Retina (tissue), 1 donor: Measurements from ENCODE around the gene LEMD1.
"Not testable (repeated sequence)": the region's sequence is repeated elsewhere in the genome, so short reads cannot be mapped to it uniquely, and the experiment has no call there.

ENCODE experiments used
- DNase-seq: peaks from one replicate; pipeline ENCODE4 v3.0.0-alpha.2; 2016

LEMD1 gene

GRCh38 chr1:205376739-205377138 lies 45.1 kb downstream of the LEMD1 start:
- no peak for DNase-seq

- peak; percentile 69 for DNase-seq
These were observed 45.9 kb downstream of the LEMD1 start for GRCh38 chr1:205375835-205376545.

- DNase-seq = no peak
These were observed 47.4 kb downstream of the LEMD1 start for GRCh38 chr1:205374210-205375078.

GRCh38 chr1:205373798-205374175 lies 48.1 kb downstream of the LEMD1 start:
- no peak for DNase-seq

- DNase-seq = no peak
These were observed 48.6 kb downstream of the LEMD1 start for GRCh38 chr1:205373022-205373797.

- DNase-seq = no peak
These were observed 49.8 kb downstream of the LEMD1 start for GRCh38 chr1:205371871-205372660.

- DNase-seq = no peak
These were observed 51.1 kb downstream of the LEMD1 start for GRCh38 chr1:205370780-205371179.

GRCh38 chr1:205369701-205370123 lies 52.1 kb downstream of the LEMD1 start:
- no peak for DNase-seq

- DNase-seq = no peak
These were observed 53.4 kb downstream of the LEMD1 start for GRCh38 chr1:205368478-205368877.

GRCh38 chr1:205365945-205366463 lies 55.9 kb downstream of the LEMD1 start:
- DNase-seq = no peak

GRCh38 chr1:205365086-205365485 lies 56.8 kb downstream of the LEMD1 start:
- DNase-seq = not testable (repeated sequence)

- DNase-seq = no peak
These were observed 61.0 kb downstream of the LEMD1 start for GRCh38 chr1:205360891-205361290.

GRCh38 chr1:205359771-205360565 lies 61.9 kb downstream of the LEMD1 start:
- peak; percentile 87 for DNase-seq

GRCh38 chr1:205358579-205358978 lies 63.3 kb downstream of the LEMD1 start:
- no peak for DNase-seq

- DNase-seq = no peak
These were observed 64.3 kb downstream of the LEMD1 start for GRCh38 chr1:205357567-205357966.

- DNase-seq = peak; percentile 84
These were observed 65.3 kb downstream of the LEMD1 start, which contains the start of gene KLHDC8A for GRCh38 chr1:205356440-205357139. Gene KLHDC8A, minus strand, starts transcription at chr1:205356922. Its CDS starts 13,318 bp downstream, at chr1:205343604.

GRCh38 chr1:205355075-205355453 lies 66.8 kb downstream of the LEMD1 start:
- DNase-seq = no peak

- DNase-seq = peak; percentile 71
These were observed 67.4 kb downstream of the LEMD1 start for GRCh38 chr1:205354259-205355074.

GRCh38 chr1:205353612-205354011 lies 68.2 kb downstream of the LEMD1 start:
- DNase-seq = no peak

- no peak for DNase-seq
These were observed 68.7 kb downstream of the LEMD1 start for GRCh38 chr1:205353191-205353590.
